OCI-LY3 (cell line): Measurements from ENCODE around the gene CCDC86.

ENCODE experiments used
- EZH2phosphoT487 ChIP-seq: fragments of 200-600 bp; shearing (Covaris generic); IDR thresholded peaks from 2 replicates; pipeline ENCODE4 v1.6.1; 2018; ENCODE audit warnings: antibody characterized with exemption, mixed run types, low read depth
- TF ChIP-seq, protein P1 (sequence below): fragments of 200-600, 300-600 bp; sonication (generic); IDR thresholded peaks from 2 replicates; pipeline ENCODE4 v1.5.1; 2014; ENCODE audit warnings: antibody characterized with exemption, low read length, low read depth

DNA sequence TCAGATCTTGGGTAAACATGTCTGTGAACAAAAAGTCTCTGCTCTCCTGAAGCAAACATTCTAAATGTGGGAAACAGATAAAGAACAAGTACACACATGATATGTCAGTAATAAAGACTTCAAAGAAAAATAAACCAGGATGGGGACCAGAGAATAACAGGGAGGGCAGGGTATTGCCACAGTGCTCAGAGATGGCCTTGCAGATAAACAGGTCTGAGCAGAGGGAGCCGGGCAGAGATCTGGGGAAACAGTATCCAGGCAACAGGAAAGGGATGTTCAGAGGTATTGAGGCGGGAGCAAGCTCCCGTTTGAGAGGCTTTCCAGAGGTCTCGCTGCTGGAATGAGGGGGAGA lies 2.9 kb downstream of the CCDC86 start:
- TF ChIP-seq, protein P1, sequence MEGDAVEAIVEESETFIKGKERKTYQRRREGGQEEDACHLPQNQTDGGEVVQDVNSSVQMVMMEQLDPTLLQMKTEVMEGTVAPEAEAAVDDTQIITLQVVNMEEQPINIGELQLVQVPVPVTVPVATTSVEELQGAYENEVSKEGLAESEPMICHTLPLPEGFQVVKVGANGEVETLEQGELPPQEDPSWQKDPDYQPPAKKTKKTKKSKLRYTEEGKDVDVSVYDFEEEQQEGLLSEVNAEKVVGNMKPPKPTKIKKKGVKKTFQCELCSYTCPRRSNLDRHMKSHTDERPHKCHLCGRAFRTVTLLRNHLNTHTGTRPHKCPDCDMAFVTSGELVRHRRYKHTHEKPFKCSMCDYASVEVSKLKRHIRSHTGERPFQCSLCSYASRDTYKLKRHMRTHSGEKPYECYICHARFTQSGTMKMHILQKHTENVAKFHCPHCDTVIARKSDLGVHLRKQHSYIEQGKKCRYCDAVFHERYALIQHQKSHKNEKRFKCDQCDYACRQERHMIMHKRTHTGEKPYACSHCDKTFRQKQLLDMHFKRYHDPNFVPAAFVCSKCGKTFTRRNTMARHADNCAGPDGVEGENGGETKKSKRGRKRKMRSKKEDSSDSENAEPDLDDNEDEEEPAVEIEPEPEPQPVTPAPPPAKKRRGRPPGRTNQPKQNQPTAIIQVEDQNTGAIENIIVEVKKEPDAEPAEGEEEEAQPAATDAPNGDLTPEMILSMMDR = no peak
- no peak for TF ChIP-seq EZH2phosphoT487
